Uterus (tissue), 4 donors: ENCODE results near the gene PPP1R10. TPM values are rescaled to one million over a fixed set of nuclear protein-coding genes. Genes with fewer than 3 reads are reported as not detected.
A peak's percentile ranks its signal among the peaks of the same experiment; 100 is the strongest.

Experiments
- DNase-seq, 2 donors: peaks; one replicate each; pipeline ENCODE4 v3.0.0-alpha.2; 2019 to 2020
- H3K27ac ChIP-seq, 2 donors: fragments of 200-600 bp; sonication (generic); 1 replicate in 1 of 2; 2 replicates in 1 of 2; pipeline ENCODE4 v1.5.1; 2016 to 2018
- H3K27me3 ChIP-seq, 2 donors: fragments of 200-600 bp; sonication (generic); one replicate each; pipeline ENCODE4 v1.5.1; 2018 to 2019; ENCODE audit warnings: control low read depth in 1 of 2
- H3K36me3 ChIP-seq, 2 donors: fragments of 200-600 bp; sonication (generic); one replicate each; pipeline ENCODE4 v1.5.1; 2019; ENCODE audit warnings: control low read depth in 1 of 2
- H3K4me1 ChIP-seq, 2 donors: fragments of 200-600 bp; sonication (generic); one replicate each; pipeline ENCODE4 v1.5.1; 2018 to 2019; ENCODE audit warnings: control low read depth in 1 of 2
- H3K4me3 ChIP-seq, 2 donors: fragments of 200-600 bp; sonication (generic); 1 replicate in 1 of 2; 2 replicates in 1 of 2; pipeline ENCODE4 v1.5.1; 2018 to 2019; ENCODE audit warnings: mild to moderate bottlenecking in 1 of 2
- H3K9me3 ChIP-seq, 2 donors: fragments of 200-600 bp; sonication (generic); one replicate each; pipeline ENCODE4 v1.5.1; 2019; ENCODE audit warnings: control low read depth in 1 of 2
- POLR2A ChIP-seq, 2 donors: fragments of 450-650 bp; IDR thresholded peaks; one replicate each; pipeline ENCODE4 v1.6.1; 2016; ENCODE audit warnings: antibody characterized with exemption in 2 of 2, mild to moderate bottlenecking in 1 of 2, moderate library complexity in 1 of 2
- intact Hi-C: fragments of 100-400 bp; cut with DNase I; formaldehyde crosslinking; loops from one replicate; pipeline ENCODE4 v1.15.1; 2023; ENCODE audit warnings: low total_unique reads
- total RNA-seq, 4 donors: library from RNA; depleted of rRNA in 3 of 4; stranded (reverse); fragments of >200 nt in 3 of 4; gene quantifications; one replicate each; pipeline versions ENCODE4 v1.1.0 to v1.2.4, GENCODE V29; 2014 to 2023
- TF ChIP-seq, protein P1 (sequence below), 4 experiments: fragments of 200-600 bp in 2 of 4; fragments of 450-650 bp in 2 of 4; sonication (generic) in 2 of 4; IDR thresholded peaks; one replicate each; pipeline ENCODE4 v1.5.1; 2016 to 2019; ENCODE audit warnings: antibody characterized with exemption in 4 of 4, mild to moderate bottlenecking in 2 of 4, moderate library complexity in 1 of 4
- donor health status: DM: yes; HTN: yes; CAD: no.

The PPP1R10 gene
- total RNA-seq, 4 donors from 2014 or later: 24.1 to 86.0 (median 40.2) TPM

- H3K36me3 ChIP-seq: no peaks in the 10 kb centered on the region
- intact Hi-C loops: no loop called here
- H3K9me3 ChIP-seq: no peaks in the 10 kb centered on the region
- no peak overlapping the region for H3K27ac ChIP-seq
- no peaks in the 10 kb centered on the region for H3K27me3 ChIP-seq
- no peaks in the 10 kb centered on the region for H3K4me1 ChIP-seq
- no peak for DNase-seq
- H3K4me3 ChIP-seq: no peak overlapping the region
- no peak for TF ChIP-seq POLR2A (IDR thresholded peaks at IDR 0.05)
- TF ChIP-seq, protein P1, sequence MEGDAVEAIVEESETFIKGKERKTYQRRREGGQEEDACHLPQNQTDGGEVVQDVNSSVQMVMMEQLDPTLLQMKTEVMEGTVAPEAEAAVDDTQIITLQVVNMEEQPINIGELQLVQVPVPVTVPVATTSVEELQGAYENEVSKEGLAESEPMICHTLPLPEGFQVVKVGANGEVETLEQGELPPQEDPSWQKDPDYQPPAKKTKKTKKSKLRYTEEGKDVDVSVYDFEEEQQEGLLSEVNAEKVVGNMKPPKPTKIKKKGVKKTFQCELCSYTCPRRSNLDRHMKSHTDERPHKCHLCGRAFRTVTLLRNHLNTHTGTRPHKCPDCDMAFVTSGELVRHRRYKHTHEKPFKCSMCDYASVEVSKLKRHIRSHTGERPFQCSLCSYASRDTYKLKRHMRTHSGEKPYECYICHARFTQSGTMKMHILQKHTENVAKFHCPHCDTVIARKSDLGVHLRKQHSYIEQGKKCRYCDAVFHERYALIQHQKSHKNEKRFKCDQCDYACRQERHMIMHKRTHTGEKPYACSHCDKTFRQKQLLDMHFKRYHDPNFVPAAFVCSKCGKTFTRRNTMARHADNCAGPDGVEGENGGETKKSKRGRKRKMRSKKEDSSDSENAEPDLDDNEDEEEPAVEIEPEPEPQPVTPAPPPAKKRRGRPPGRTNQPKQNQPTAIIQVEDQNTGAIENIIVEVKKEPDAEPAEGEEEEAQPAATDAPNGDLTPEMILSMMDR (IDR thresholded peaks at IDR 0.05): no peak
Observed at GRCh38 chr6:30603961-30604360, 13.1 kb downstream of the PPP1R10 start.

DNA sequence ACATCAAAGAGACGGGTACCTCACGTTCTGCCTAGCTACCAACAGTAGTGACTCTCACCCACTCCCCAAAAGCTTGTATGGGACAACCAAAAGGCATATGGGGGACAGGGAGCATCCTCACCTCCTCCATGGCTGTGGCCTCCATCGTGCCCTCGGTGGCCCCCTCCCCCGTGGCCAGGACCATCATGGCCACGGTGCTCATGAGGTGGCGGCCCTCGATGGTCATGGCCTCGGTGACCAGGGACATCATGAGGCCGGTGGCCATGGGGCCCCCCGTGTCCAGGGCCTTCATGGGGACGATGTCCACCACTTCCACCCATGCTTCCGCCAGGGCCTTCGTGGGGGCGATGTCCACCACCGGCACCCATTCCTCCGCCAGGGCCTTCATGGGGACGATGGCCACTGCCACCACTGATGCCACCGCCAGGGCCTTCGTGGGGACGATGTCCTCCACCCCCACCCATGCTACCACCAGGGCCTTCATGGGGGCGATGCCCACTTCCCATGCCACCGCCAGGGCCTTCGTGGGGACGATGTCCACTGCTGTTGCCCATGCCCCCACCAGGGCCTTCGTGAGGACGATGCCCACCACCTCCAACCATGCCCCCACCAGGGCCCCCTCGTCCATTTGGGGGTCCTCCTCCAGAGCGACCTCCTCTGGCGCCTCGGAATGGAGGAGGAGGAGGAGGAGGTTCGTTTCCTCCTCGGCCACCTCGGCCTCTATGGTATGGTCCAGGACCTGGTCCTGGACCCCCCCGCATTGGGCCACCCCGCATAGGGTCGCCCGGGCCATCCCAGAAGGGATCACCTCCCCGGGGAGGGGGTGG lies 15.0 kb downstream of the PPP1R10 start:
- intact Hi-C loops: no loop called here
- Histone ChIP-seq H3K4me1 (no peaks in the 10 kb centered on the region), H3K9me3 (no peaks in the 10 kb centered on the region), H3K27ac (no peak overlapping the region), H3K4me3 (no peak overlapping the region), H3K36me3 (no peaks in the 10 kb centered on the region), H3K27me3 (no peaks in the 10 kb centered on the region)
- no peak for DNase-seq
- TF ChIP-seq, protein P1 (IDR thresholded peaks at IDR 0.05): no peak
- TF ChIP-seq POLR2A (IDR thresholded peaks at IDR 0.05): no peak

GRCh38 chr6:30601436-30601814 lies 15.6 kb downstream of the PPP1R10 start:
- Histone ChIP-seq H3K27me3 (no peaks in the 10 kb centered on the region), H3K27ac (no peak overlapping the region), H3K9me3 (no peaks in the 10 kb centered on the region), H3K4me3 (no peak overlapping the region), H3K4me1 (no peaks in the 10 kb centered on the region), H3K36me3 (no peaks in the 10 kb centered on the region)
- intact Hi-C loops: no loop called here
- no peak for DNase-seq
- TF ChIP-seq, protein P1 (IDR thresholded peaks at IDR 0.05): no peak
- no peak for TF ChIP-seq POLR2A (IDR thresholded peaks at IDR 0.05)

- Histone ChIP-seq H3K4me3 (no peak overlapping the region), H3K4me1 (no peaks in the 10 kb centered on the region), H3K36me3 (no peaks in the 10 kb centered on the region), H3K27me3 (no peaks in the 10 kb centered on the region), H3K9me3 (no peaks in the 10 kb centered on the region), H3K27ac (no peak overlapping the region)
- TF ChIP-seq POLR2A (IDR thresholded peaks at IDR 0.05): no peak
- TF ChIP-seq, protein P1 (IDR thresholded peaks at IDR 0.05): no peak
- DNase-seq: peak in 1 of 2 donors; percentile 44
- intact Hi-C loops: no loop called here
Observed at GRCh38 chr6:30600451-30600961, 16.5 kb downstream of the PPP1R10 start.

DNA sequence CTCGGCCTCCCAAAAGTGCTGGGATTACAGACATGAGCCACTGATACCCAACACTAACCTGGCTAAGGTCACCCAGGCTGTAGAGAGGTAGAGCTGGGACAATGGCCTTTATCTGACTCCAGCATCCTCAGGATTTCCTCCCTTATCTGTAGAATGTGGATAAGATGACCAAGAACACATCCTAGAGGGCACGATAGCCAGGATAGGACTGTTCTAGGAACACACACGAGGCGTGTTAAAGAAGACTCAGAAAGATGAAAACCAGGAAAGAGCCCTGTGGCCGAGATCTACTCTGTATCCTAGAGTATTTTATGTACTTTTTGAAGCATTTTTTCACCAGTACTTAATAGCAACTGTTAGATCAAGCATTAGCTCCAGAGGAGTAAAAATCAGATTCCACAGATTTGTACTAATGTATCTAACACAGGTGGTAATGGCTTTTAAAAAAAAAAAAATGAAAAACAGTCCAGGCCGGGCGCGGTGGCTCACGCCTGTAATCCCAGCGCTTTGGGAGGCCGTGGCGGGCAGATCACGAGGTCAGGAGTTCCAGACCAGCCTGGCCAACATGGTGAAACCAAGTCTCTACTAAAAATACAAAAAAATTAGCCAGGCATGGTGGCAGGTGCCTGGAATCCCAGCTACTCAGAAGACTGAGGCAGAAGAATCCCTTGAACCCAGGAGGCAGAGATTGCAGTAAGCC lies 17.3 kb downstream of the PPP1R10 start:
- no peak overlapping the region for H3K4me3 ChIP-seq
- intact Hi-C loops: loop anchor here (5.0 kb wide), 1 partner anchor 117 kb away; no protein-coding TSS in a partner anchor
- no peaks in the 10 kb centered on the region for H3K36me3 ChIP-seq
- H3K27ac ChIP-seq: no peak overlapping the region
- no peak for DNase-seq
- H3K4me1 ChIP-seq: no peaks in the 10 kb centered on the region
- TF ChIP-seq POLR2A (IDR thresholded peaks at IDR 0.05): no peak
- TF ChIP-seq, protein P1 (IDR thresholded peaks at IDR 0.05): no peak
- H3K27me3 ChIP-seq: no peaks in the 10 kb centered on the region
- no peaks in the 10 kb centered on the region for H3K9me3 ChIP-seq
